ENCODE measurements around the gene MGAT4D. TPM values are rescaled to one million over a fixed set of nuclear protein-coding genes. Genes with fewer than 3 reads are reported as not detected.

The MGAT4D gene
- total RNA-seq, 2 donors from 2014 or later, result not detected

- Histone ChIP-seq H3K27ac (no peak overlapping the region), H3K4me1 (no peaks in the 10 kb centered on the region), H3K36me3 (no peaks in the 10 kb centered on the region), H3K9me3 (no peaks in the 10 kb centered on the region), H3K4me3 (no peak overlapping the region), H3K9ac (ENCODE audit: low read depth in 2 of 2, low read length in 2 of 2) (no peak overlapping the region), H3K27me3 (no peaks in the 10 kb centered on the region)
- no peak for DNase-seq
- intact Hi-C loops (cut with DNase I), result no loop called here
- no peak for TF ChIP-seq CTCF (IDR thresholded peaks at IDR 0.05)
Observed at GRCh38 chr4:140485939-140486338, 12.2 kb downstream of the MGAT4D start.

GRCh38 chr4:140483445-140483844 lies 14.6 kb downstream of the MGAT4D start:
- Histone ChIP-seq H3K27ac (no peak overlapping the region), H3K9me3 (no peaks in the 10 kb centered on the region), H3K9ac (ENCODE audit: low read depth in 2 of 2, low read length in 2 of 2) (no peak overlapping the region), H3K4me1 (no peaks in the 10 kb centered on the region), H3K4me3 (no peak overlapping the region), H3K27me3 (no peaks in the 10 kb centered on the region), H3K36me3 (no peaks in the 10 kb centered on the region)
- TF ChIP-seq CTCF (IDR thresholded peaks at IDR 0.05), result no peak
- DNase-seq, result no peak
- intact Hi-C loops (cut with DNase I), result no loop called here

GRCh38 chr4:140472156-140472555 lies 25.9 kb downstream of the MGAT4D start:
- Histone ChIP-seq H3K4me3 (no peak overlapping the region), H3K36me3 (no peaks in the 10 kb centered on the region), H3K27me3 (no peaks in the 10 kb centered on the region), H3K9me3 (no peaks in the 10 kb centered on the region), H3K9ac (ENCODE audit: low read depth in 2 of 2, low read length in 2 of 2) (no peak overlapping the region), H3K27ac (no peak overlapping the region), H3K4me1 (no peaks in the 10 kb centered on the region)
- TF ChIP-seq CTCF (IDR thresholded peaks at IDR 0.05), result no peak
- no peak for DNase-seq
- intact Hi-C loops (cut with DNase I), result no loop called here

GRCh38 chr4:140469791-140470733 lies 28.0 kb downstream of the MGAT4D start:
- Histone ChIP-seq H3K4me3 (no peak overlapping the region), H3K4me1 (no peaks in the 10 kb centered on the region), H3K27ac (no peak overlapping the region), H3K9me3 (no peaks in the 10 kb centered on the region), H3K27me3 (no peaks in the 10 kb centered on the region), H3K36me3 (no peaks in the 10 kb centered on the region), H3K9ac (ENCODE audit: low read depth in 2 of 2, low read length in 2 of 2) (no peak overlapping the region)
- TF ChIP-seq CTCF (IDR thresholded peaks at IDR 0.05), result no peak
- intact Hi-C loops (cut with DNase I), result no loop called here
- no peak for DNase-seq

GRCh38 chr4:140466146-140466545 lies 31.9 kb downstream of the MGAT4D start:
- no peak for TF ChIP-seq CTCF (IDR thresholded peaks at IDR 0.05)
- Histone ChIP-seq H3K9ac (ENCODE audit: low read depth in 2 of 2, low read length in 2 of 2) (no peak overlapping the region), H3K36me3 (no peaks in the 10 kb centered on the region), H3K9me3 (no peaks in the 10 kb centered on the region), H3K27ac (no peak overlapping the region), H3K4me3 (no peak overlapping the region), H3K27me3 (no peaks in the 10 kb centered on the region), H3K4me1 (no peaks in the 10 kb centered on the region)
- DNase-seq, result no peak
- intact Hi-C loops (cut with DNase I), result no loop called here
